ENCODE measurements around the gene JAGN1. TPM values are rescaled to one million over a fixed set of nuclear protein-coding genes. Genes with fewer than 3 reads are reported as not detected.
A peak's percentile ranks its signal among the peaks of the same experiment; 100 is the strongest.
"Not testable (repeated sequence)": the region's sequence is repeated elsewhere in the genome, so short reads cannot be mapped to it uniquely, and the experiment has no call there.

Gene JAGN1
- 10 to 100 TPM; 23.9 to 28.7 (median 26.5) TPM for total RNA-seq (2021; fragmentation: NEBNext Ultra II Directional; extraction: Animal tissue kit (Norgen Biotek cat#: 25700))
- long read RNA-seq, transcript JAGN1-201 (2 exons, 1,675 nt) = major isoform, 58 of 60 reads
- long read RNA-seq, partial matches to known transcripts = 0 of 60 reads
- long read RNA-seq, other reads (novel, unspliced or antisense) = 2 of 60 reads

DNA sequence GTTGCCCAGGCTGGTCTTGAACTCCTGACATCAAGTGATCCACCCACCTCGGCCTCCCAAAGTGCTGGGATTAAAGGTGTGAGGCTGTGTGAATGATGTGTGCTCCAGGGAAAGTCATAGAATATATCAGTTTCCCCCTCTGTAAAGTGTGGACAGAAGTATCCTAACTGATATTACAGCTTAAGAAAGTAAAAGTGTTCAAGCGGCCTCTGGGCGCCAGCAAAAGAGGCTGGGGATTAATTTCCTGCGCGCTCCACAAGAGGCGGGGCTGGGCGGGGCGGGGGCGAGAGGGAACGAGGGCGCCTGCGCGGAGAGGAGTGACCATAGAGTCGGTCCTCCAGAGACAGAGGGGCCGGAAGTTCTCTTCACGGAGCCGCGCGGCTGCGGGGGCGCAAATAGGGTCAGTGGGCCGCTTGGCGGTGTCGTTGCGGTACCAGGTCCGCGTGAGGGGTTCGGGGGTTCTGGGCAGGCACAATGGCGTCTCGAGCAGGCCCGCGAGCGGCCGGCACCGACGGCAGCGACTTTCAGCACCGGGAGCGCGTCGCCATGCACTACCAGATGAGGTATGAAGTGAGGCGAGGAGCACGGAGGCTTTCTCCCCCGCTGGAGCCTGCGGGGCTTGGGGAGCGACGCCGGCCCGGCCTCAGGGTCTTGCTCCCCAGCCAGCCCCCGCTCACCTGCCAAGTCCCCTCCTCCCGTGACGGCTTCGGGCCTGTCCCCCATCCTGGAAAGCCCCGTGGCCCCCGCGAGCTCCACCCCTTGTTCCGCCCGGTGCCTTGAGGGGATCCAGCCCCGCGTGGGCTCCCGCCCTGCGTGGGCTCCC lies at the start of gene JAGN1:
JAGN1 (plus strand) TSS at position 362 of the 823 bp plus-strand sequence; CDS start at position 475, 113 bp downstream.
- peaks cover 9% of the 10 kb centered on the region for H3K9me3 Mint-ChIP-seq
- peak; percentile 75 for DNase-seq
- H3K36me3 Mint-ChIP-seq (ENCODE audit: low read depth) = peaks cover 41% of the 10 kb centered on the region
- H3K4me3 Mint-ChIP-seq = peak within 1 kb of the TSS; percentile 100
- TF ChIP-seq, protein P1, sequence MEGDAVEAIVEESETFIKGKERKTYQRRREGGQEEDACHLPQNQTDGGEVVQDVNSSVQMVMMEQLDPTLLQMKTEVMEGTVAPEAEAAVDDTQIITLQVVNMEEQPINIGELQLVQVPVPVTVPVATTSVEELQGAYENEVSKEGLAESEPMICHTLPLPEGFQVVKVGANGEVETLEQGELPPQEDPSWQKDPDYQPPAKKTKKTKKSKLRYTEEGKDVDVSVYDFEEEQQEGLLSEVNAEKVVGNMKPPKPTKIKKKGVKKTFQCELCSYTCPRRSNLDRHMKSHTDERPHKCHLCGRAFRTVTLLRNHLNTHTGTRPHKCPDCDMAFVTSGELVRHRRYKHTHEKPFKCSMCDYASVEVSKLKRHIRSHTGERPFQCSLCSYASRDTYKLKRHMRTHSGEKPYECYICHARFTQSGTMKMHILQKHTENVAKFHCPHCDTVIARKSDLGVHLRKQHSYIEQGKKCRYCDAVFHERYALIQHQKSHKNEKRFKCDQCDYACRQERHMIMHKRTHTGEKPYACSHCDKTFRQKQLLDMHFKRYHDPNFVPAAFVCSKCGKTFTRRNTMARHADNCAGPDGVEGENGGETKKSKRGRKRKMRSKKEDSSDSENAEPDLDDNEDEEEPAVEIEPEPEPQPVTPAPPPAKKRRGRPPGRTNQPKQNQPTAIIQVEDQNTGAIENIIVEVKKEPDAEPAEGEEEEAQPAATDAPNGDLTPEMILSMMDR (IDR thresholded peaks at IDR 0.05) = peak; percentile 30; the same call in 1 of the 2 replicates
- no peaks in the 10 kb centered on the region for H3K27me3 Mint-ChIP-seq (ENCODE audit: insufficient read depth)
- H3K27ac Mint-ChIP-seq = peak within 1 kb of the TSS; percentile 97
- peaks cover 54% of the 10 kb centered on the region for H3K4me1 Mint-ChIP-seq (ENCODE audit: low read depth)

DNA sequence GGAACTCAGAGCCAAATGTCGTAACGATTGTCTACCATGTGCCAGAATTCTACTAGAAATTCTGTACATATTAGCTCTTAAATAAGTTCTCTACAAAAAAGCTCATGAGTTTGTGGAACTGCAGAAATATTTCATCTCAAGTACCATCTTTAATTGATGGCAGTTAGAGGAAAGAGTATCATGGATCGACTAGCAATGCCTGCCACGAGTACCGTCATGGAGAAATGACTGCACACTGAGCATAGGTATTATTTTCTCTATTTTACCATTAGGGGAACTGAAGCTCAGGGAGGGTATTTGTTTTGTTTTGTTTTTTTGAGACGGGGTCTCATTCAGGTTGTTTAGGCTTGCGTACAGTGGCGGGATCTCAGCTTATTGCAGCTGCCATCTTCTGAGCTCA lies 49.4 kb upstream of the JAGN1 start:
- H3K4me3 Mint-ChIP-seq = no peak overlapping the region

DNA sequence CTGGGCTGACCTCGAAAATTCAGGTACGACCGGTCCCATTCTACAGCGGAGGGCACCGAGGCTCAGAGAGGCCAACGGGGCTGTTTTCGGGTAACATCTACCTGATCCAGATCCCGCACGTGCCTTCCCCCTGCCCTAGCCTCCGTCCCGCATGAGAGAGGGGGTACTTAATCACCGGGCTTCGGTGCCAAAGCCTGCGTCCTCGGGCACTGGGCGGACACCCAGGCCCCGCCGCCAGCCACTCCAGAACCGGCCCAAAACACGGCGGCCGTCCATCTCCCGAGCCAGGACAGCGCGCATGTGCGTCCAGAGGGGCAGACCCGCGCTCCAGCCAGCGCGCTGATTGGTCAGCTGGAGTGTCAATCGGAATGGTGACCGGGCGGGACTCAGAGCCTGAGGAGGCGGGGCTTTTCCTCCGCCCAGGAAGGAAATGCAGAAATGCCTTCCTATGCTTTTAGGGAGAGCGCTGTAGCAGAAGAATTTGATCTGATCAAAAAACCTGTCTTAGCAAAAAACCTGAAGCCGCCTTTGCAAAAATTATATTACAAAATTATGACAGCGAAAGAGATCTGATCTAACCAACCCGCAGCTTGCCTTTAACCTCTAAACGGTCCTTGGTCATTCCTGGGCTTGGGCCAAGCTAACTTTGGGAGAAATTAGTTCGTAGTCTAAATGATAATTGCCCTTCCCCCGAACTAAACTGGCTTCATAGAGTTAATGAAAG lies 46.5 kb upstream of the JAGN1 start, which contains the start of gene RPUSD3:
RPUSD3 (minus strand) TSS at position 294 of the 724 bp plus-strand sequence; CDS start at position 276, 18 bp downstream.
- Mint-ChIP-seq H3K27me3 (ENCODE audit: insufficient read depth) (no peaks in the 10 kb centered on the region; the same call in none of the 2 replicates), H3K27ac (peak within 1 kb of the TSS; percentile 81), H3K4me3 (peak within 1 kb of the TSS; percentile 97), H3K4me1 (ENCODE audit: low read depth) (peaks cover 14% of the 10 kb centered on the region), H3K36me3 (ENCODE audit: low read depth) (peaks cover 23% of the 10 kb centered on the region), H3K9me3 (no peaks in the 10 kb centered on the region)
- peak; percentile 97 for DNase-seq
- TF ChIP-seq, protein P1 (IDR thresholded peaks at IDR 0.05) = no peak

More for the DNA sequence above, 49.4 kb upstream of the JAGN1 start:
- no peak for DNase-seq
- Mint-ChIP-seq H3K9me3 (no peaks in the 10 kb centered on the region), H3K4me1 (ENCODE audit: low read depth) (peaks cover 14% of the 10 kb centered on the region), H3K27me3 (ENCODE audit: insufficient read depth) (peaks cover 1% of the 10 kb centered on the region), H3K36me3 (ENCODE audit: low read depth) (peaks cover 23% of the 10 kb centered on the region), H3K27ac (no peak overlapping the region)
- TF ChIP-seq, protein P1 (IDR thresholded peaks at IDR 0.05) = no peak

DNA sequence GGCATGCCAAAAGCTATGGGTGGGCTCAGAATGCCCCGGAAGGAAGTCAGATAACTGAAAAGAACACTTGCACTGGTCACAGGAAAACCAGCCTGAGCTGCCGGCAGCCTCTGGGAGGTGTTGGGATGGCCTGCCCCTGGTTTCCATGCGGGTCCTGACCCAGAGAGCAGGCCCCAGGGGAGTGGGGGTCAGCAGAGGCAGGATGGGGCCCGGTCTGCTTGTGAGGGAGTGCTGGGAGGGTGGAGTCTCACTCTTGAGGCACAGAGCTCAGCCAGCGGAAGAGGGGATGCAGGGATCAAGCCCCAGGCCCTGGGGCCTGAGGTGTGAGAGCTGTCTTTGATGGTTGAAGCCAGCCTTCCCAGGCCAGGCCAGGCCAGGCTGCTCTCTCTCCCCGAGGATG lies 44.2 kb upstream of the JAGN1 start:
- Mint-ChIP-seq H3K4me3 (no peak overlapping the region), H3K9me3 (no peaks in the 10 kb centered on the region), H3K27me3 (ENCODE audit: insufficient read depth) (no peaks in the 10 kb centered on the region; the same call in none of the 2 replicates), H3K36me3 (ENCODE audit: low read depth) (peaks cover 14% of the 10 kb centered on the region), H3K4me1 (ENCODE audit: low read depth) (peaks cover 14% of the 10 kb centered on the region), H3K27ac (no peak overlapping the region)
- TF ChIP-seq, protein P1 (IDR thresholded peaks at IDR 0.05) = no peak
- DNase-seq = no peak

DNA sequence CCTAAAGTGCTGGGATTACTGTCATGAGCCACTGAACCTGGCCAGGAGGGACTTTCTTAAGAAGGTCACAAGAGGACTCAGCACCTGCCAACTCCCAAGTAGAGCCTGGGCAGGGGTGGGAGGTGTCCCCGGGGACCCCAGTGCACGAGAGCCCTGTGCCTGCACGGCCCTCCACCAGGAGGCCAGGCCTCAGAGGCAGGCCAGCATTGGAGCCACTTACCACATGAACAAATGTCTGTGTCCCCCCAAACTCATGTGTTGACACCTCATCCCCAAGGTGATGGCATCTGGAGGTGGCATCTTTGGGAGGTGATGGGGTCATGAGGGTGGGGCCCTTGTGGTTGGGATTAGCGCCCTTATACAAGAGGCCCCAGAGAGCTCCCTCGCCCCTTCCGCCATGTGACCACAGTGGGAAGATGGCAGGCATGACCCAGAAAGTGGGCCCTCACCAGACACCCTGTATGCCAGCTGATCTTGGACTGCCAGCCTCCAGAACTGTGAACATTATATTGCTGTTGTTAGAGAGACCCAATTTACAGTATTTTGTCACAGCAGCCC lies 43.4 kb upstream of the JAGN1 start:
- TF ChIP-seq, protein P1 (IDR thresholded peaks at IDR 0.05) = no peak
- H3K27ac Mint-ChIP-seq = no peak overlapping the region
- no peaks in the 10 kb centered on the region for H3K9me3 Mint-ChIP-seq
- H3K36me3 Mint-ChIP-seq (ENCODE audit: low read depth) = peaks cover 6% of the 10 kb centered on the region
- H3K4me1 Mint-ChIP-seq (ENCODE audit: low read depth) = peaks cover 12% of the 10 kb centered on the region
- H3K4me3 Mint-ChIP-seq = no peak overlapping the region
- no peaks in the 10 kb centered on the region; the same call in none of the 2 replicates for H3K27me3 Mint-ChIP-seq (ENCODE audit: insufficient read depth)
- no peak for DNase-seq

DNA sequence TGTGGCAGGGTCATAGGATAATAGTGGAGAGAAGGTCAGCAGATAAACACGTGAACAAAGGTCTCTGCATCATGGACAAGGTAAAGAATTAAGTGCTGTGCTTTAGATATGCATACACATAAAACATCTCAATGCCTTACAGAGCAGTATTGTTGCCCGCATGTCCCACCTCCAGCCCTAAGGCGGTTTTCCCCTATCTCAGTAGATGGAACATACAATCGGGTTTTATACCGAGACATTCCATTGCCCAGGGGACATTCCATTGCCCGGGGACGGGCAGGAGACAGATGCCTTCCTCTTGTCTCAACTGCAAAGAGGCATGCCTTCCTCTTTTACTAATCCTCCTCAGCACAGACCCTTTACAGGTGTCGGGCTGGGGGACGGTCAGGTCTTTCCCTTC lies 42.5 kb upstream of the JAGN1 start:
- H3K4me3 Mint-ChIP-seq; H3K27me3 Mint-ChIP-seq (ENCODE audit: insufficient read depth); H3K27ac Mint-ChIP-seq; DNase-seq; H3K4me1 Mint-ChIP-seq (ENCODE audit: low read depth); H3K36me3 Mint-ChIP-seq (ENCODE audit: low read depth); H3K9me3 Mint-ChIP-seq: not testable (repeated sequence)

All from HFFc6 (cell line).